NCI-H1436 treated with DMSO at 0.1 percent for 48 hours (cell line): ENCODE results near the gene SPATA24.
"Not testable (repeated sequence)": the region's sequence is repeated elsewhere in the genome, so short reads cannot be mapped to it uniquely, and the experiment has no call there.

Source experiments
- DNase-seq: peaks from one replicate; lab custom pipeline; 2025; lab: John Stamatoyannopoulos, UW

SPATA24 gene

GRCh38 chr5:139382807-139383206, 21.1 kb downstream of the SPATA24 start:
- DNase-seq: no peak

GRCh38 chr5:139381837-139382761, 21.8 kb downstream of the SPATA24 start:
- no peak for DNase-seq

- no peak for DNase-seq
These were observed 24.1 kb downstream of the SPATA24 start for GRCh38 chr5:139379626-139380449.

GRCh38 chr5:139378941-139379361, 24.9 kb downstream of the SPATA24 start:
- no peak for DNase-seq

GRCh38 chr5:139378101-139378825, 25.6 kb downstream of the SPATA24 start:
- DNase-seq: no peak

GRCh38 chr5:139377226-139377625, 26.7 kb downstream of the SPATA24 start:
- no peak for DNase-seq

- no peak for DNase-seq
These were observed 27.5 kb downstream of the SPATA24 start for GRCh38 chr5:139376364-139376763.

GRCh38 chr5:139374909-139375308, 29.0 kb downstream of the SPATA24 start:
- DNase-seq: no peak

GRCh38 chr5:139371482-139372435, 32.1 kb downstream of the SPATA24 start:
- DNase-seq: no peak

GRCh38 chr5:139369181-139369580, 34.7 kb downstream of the SPATA24 start:
- DNase-seq: no peak

- DNase-seq: no peak
These were observed 35.3 kb downstream of the SPATA24 start for GRCh38 chr5:139368613-139369012.

- no peak for DNase-seq
These were observed 39.4 kb downstream of the SPATA24 start for GRCh38 chr5:139364466-139364865.

- no peak for DNase-seq
These were observed 40.0 kb downstream of the SPATA24 start for GRCh38 chr5:139363937-139364336.

GRCh38 chr5:139361835-139362429, 42.0 kb downstream of the SPATA24 start:
- no peak for DNase-seq

GRCh38 chr5:139360384-139360783, 43.5 kb downstream of the SPATA24 start:
- no peak for DNase-seq

- DNase-seq: no peak
These were observed 45.8 kb downstream of the SPATA24 start for GRCh38 chr5:139358064-139358463.

GRCh38 chr5:139355900-139356299, 48.0 kb downstream of the SPATA24 start:
- not testable (repeated sequence) for DNase-seq

- DNase-seq: no peak
These were observed 49.7 kb downstream of the SPATA24 start for GRCh38 chr5:139354186-139354585.

GRCh38 chr5:139347863-139348262, 56.0 kb downstream of the SPATA24 start:
- not testable (repeated sequence) for DNase-seq
